OCI-LY1 (cell line): ENCODE results near the gene GRIA1.
A peak's percentile ranks its signal among the peaks of the same experiment; 100 is the strongest.

Experiments
- H2AFZ ChIP-seq: fragments of 200-600 bp; sonication (generic), shearing (Covaris generic); 2 replicates; pipeline ENCODE4 v1.6.0; 2014; ENCODE audit warnings: antibody characterized with exemption, mild to moderate bottlenecking, low read length
- H3F3A ChIP-seq: fragments of 200-600 bp; sonication (generic), shearing (Covaris generic); 2 replicates; pipeline ENCODE4 v1.6.0; 2014; ENCODE audit warnings: mild to moderate bottlenecking, antibody characterized with exemption, low read length, moderate library complexity; ENCODE audit not compliant: insufficient read depth
- H3K27ac ChIP-seq: fragments of 200-600 bp; sonication (generic); 2 replicates; pipeline ENCODE4 v1.5.1; 2014; ENCODE audit warnings: low read length, mixed run types, mild to moderate bottlenecking, low read depth; ENCODE audit not compliant: poor library complexity, severe bottlenecking
- H3K27me3 ChIP-seq: fragments of 200-600 bp; sonication (generic); 2 replicates; pipeline ENCODE4 v1.6.0; 2014; ENCODE audit warnings: antibody characterized with exemption, mild to moderate bottlenecking, low read length, moderate library complexity; ENCODE audit not compliant: insufficient read depth
- H3K36me3 ChIP-seq: fragments of 200-600 bp; sonication (generic); 2 replicates; pipeline ENCODE4 v1.6.1; 2014; ENCODE audit warnings: mild to moderate bottlenecking, antibody characterized with exemption, low read length, moderate library complexity, mixed read lengths; ENCODE audit not compliant: insufficient read depth
- H3K4me1 ChIP-seq: fragments of 200-600 bp; sonication (generic); 2 replicates; pipeline ENCODE4 v1.5.1; 2014; ENCODE audit warnings: mild to moderate bottlenecking, low read length, moderate library complexity; ENCODE audit not compliant: insufficient read depth, severe bottlenecking
- H3K4me2 ChIP-seq: fragments of 200-600 bp; sonication (generic), shearing (Covaris generic); 2 replicates; pipeline ENCODE4 v1.6.1; 2014; ENCODE audit warnings: low read length
- H3K4me3 ChIP-seq: fragments of 200-600 bp; sonication (generic); 2 replicates; pipeline ENCODE4 v1.5.1; 2014; ENCODE audit warnings: low read length, low read depth, mild to moderate bottlenecking, mixed read lengths; ENCODE audit not compliant: poor library complexity, severe bottlenecking
- H3K79me2 ChIP-seq: fragments of 200-600 bp; shearing (Covaris generic); 2 replicates; pipeline ENCODE4 v1.6.1; 2016; ENCODE audit warnings: mixed run types, low read length, mixed read lengths; ENCODE audit not compliant: insufficient read depth
- H3K9ac ChIP-seq: fragments of 200-600 bp; sonication (generic), shearing (Covaris generic); 2 replicates; pipeline ENCODE4 v1.6.1; 2014; ENCODE audit warnings: mild to moderate bottlenecking, low read length, mixed read lengths
- H3K9me2 ChIP-seq: fragments of 200-600 bp; sonication (generic), shearing (Covaris generic); 2 replicates; pipeline ENCODE4 v1.6.1; 2014; ENCODE audit warnings: low read depth, mild to moderate bottlenecking, low read length, mixed read lengths
- H3K9me3 ChIP-seq: fragments of 200-600 bp; shearing (Covaris generic); 2 replicates; pipeline ENCODE4 v1.6.1; 2014; ENCODE audit warnings: low read length, mixed read lengths
- H4K20me1 ChIP-seq: fragments of 200-600 bp; sonication (generic), shearing (Covaris generic); 2 replicates; pipeline ENCODE4 v1.6.0; 2016; ENCODE audit warnings: mild to moderate bottlenecking, low read length; ENCODE audit not compliant: insufficient read depth
- EZH2 ChIP-seq: fragments of 200-600 bp; sonication (generic), shearing (Covaris generic); IDR thresholded peaks from 2 replicates; pipeline ENCODE4 v1.8.0; 2017; ENCODE audit warnings: borderline replicate concordance, mixed run types, mild to moderate bottlenecking, antibody characterized with exemption, low read length, moderate library complexity, mixed read lengths
- TF ChIP-seq, protein P1 (sequence below): fragments of 200-600 bp; sonication (generic), shearing (Covaris generic); IDR thresholded peaks from 2 replicates; pipeline ENCODE4 v1.5.1; 2017; ENCODE audit warnings: mild to moderate bottlenecking, antibody characterized with exemption, low read length, moderate library complexity, mixed read lengths

Gene GRIA1

DNA sequence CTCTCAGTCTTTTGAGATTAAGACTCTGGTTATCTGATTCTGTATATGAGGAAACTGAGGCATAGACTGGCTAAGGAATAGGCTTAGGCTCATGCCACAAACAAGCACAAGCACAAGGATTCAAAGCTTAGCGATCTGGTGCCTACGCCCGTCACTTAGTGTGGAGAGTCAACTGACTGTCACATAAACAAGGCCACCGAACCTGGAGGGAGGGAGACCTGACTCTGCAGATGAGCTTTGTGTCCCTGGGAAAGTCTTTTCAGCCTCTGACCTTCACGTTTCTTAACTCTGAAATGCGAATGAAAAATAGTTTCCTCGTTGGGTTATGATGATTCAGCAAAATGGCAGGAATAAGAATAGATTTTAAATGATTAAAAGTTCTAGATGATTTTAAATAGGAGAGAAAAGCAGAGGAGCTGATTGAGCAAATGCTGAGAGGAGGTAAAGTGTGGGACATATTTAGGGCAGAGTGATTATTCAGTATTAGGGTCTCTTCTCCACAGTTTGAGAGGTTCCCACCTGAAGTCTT, 135.4 kb downstream of the GRIA1 start:
- Histone ChIP-seq H3K4me3 (no peak overlapping the region), H3K4me1 (peaks cover 48% of the 10 kb centered on the region), H3K4me2 (no peak overlapping the region), H3F3A (no peaks in the 10 kb centered on the region), H3K9me2 (no peaks in the 10 kb centered on the region), H3K79me2 (no peaks in the 10 kb centered on the region), H4K20me1 (no peaks in the 10 kb centered on the region), H3K9ac (no peak overlapping the region), H3K27me3 (no peaks in the 10 kb centered on the region; the same call in 1 of the 2 replicates), H2AFZ (no peak overlapping the region), H3K27ac (peak overlapping the region; percentile 60), H3K36me3 (no peaks in the 10 kb centered on the region), H3K9me3 (no peaks in the 10 kb centered on the region)
- TF ChIP-seq, protein P1, sequence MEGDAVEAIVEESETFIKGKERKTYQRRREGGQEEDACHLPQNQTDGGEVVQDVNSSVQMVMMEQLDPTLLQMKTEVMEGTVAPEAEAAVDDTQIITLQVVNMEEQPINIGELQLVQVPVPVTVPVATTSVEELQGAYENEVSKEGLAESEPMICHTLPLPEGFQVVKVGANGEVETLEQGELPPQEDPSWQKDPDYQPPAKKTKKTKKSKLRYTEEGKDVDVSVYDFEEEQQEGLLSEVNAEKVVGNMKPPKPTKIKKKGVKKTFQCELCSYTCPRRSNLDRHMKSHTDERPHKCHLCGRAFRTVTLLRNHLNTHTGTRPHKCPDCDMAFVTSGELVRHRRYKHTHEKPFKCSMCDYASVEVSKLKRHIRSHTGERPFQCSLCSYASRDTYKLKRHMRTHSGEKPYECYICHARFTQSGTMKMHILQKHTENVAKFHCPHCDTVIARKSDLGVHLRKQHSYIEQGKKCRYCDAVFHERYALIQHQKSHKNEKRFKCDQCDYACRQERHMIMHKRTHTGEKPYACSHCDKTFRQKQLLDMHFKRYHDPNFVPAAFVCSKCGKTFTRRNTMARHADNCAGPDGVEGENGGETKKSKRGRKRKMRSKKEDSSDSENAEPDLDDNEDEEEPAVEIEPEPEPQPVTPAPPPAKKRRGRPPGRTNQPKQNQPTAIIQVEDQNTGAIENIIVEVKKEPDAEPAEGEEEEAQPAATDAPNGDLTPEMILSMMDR: no peak
- no peak for TF ChIP-seq EZH2

DNA sequence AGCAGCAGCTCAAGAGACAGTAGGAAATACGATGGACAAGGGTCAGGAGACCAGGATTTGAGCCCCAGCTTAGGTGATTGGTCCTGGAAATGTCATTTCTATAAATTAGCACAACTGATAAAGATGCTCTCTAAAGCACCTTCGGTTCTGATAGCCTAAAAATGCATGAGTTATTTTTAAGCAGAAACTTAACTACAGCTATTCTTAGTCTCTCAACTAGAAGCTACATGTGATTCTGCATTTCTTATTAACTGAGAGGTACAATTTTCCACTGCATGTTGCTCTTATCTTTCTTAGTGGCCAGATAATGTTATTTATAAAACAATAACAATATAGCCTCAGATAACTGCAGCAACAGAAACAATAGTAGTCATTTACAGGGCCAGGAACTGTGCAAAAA, 136.4 kb downstream of the GRIA1 start:
- no peaks in the 10 kb centered on the region for H4K20me1 ChIP-seq
- no peak overlapping the region for H3K4me2 ChIP-seq
- TF ChIP-seq, protein P1: no peak
- no peak for TF ChIP-seq EZH2
- H3K4me1 ChIP-seq: peaks cover 48% of the 10 kb centered on the region
- no peaks in the 10 kb centered on the region for H3K36me3 ChIP-seq
- no peak overlapping the region for H3K4me3 ChIP-seq
- H3K27ac ChIP-seq: peak overlapping the region; percentile 60
- H3K9me3 ChIP-seq: no peaks in the 10 kb centered on the region
- H3K9ac ChIP-seq: no peak overlapping the region
- no peaks in the 10 kb centered on the region for H3K9me2 ChIP-seq
- H3K79me2 ChIP-seq: no peaks in the 10 kb centered on the region
- H2AFZ ChIP-seq: no peak overlapping the region
- H3F3A ChIP-seq: no peaks in the 10 kb centered on the region
- H3K27me3 ChIP-seq: no peaks in the 10 kb centered on the region; the same call in 1 of the 2 replicates

DNA sequence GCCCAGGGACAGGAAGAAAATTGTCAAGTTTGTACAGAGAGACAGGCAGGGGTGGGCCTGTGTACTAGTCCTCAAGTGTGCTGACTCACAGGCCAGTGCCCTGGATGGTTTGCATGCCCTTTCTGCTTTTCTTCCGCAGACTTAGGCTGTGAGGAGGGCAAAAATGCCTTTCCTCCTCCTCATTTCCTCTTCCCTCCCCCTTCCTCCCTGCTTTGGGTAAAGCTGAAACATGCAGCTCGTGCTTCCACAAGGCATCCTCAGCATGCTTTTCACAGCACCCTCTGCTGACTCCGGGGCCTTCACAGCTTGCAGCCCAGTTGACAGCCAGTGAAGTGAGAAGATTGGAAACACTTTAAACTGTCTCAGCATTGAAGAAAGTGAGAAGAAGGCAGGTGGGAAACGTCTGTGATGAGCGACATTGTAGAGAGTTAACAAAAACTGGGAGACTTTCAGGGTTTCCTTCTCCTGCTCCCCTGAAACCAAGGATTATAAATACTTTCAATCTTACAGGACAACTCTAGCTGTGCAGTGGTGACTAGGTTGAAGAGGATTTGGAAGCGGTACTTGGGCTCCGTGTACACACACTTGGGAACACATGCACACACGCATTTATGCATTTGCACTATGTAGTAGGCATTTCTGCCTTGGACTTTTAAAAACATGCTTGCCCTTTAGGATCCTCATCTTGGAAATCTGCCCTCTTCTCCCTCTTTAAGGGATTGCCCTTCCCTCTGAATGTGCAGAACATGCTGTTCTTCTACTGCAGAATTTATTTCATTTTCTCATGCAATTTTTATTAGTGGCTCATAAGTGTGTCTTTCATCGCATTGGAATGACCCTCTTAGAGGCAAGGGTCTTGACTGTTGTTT, 138.8 kb downstream of the GRIA1 start:
- H3K27me3 ChIP-seq: no peaks in the 10 kb centered on the region; the same call in 1 of the 2 replicates
- no peak overlapping the region for H3K4me2 ChIP-seq
- H3K9ac ChIP-seq: no peak overlapping the region

More for the DNA sequence above, 138.8 kb downstream of the GRIA1 start:
- peaks cover 45% of the 10 kb centered on the region for H3K4me1 ChIP-seq
- no peak overlapping the region for H3K27ac ChIP-seq
- H3K9me3 ChIP-seq: no peaks in the 10 kb centered on the region
- no peaks in the 10 kb centered on the region for H3F3A ChIP-seq
- H2AFZ ChIP-seq: no peak overlapping the region
- H3K9me2 ChIP-seq: no peaks in the 10 kb centered on the region
- no peak for TF ChIP-seq EZH2
- TF ChIP-seq, protein P1: no peak
- no peaks in the 10 kb centered on the region for H3K36me3 ChIP-seq
- no peaks in the 10 kb centered on the region for H3K79me2 ChIP-seq
- no peak overlapping the region for H3K4me3 ChIP-seq
- no peaks in the 10 kb centered on the region for H4K20me1 ChIP-seq
